WI38 (cell line): ENCODE results near the gene TEAD2.

Experiments
- H3K4me3 ChIP-seq: 2 replicates; pipeline ENCODE4 v1.5.1; 2011; ENCODE audit warnings: low read depth, mild to moderate bottlenecking, control low read depth, low read length
- TF ChIP-seq, protein P1 (sequence below): IDR thresholded peaks from 2 replicates; pipeline ENCODE4 v1.5.1; 2012; ENCODE audit warnings: low read depth, mild to moderate bottlenecking, control low read depth, low read length

The TEAD2 gene

DNA sequence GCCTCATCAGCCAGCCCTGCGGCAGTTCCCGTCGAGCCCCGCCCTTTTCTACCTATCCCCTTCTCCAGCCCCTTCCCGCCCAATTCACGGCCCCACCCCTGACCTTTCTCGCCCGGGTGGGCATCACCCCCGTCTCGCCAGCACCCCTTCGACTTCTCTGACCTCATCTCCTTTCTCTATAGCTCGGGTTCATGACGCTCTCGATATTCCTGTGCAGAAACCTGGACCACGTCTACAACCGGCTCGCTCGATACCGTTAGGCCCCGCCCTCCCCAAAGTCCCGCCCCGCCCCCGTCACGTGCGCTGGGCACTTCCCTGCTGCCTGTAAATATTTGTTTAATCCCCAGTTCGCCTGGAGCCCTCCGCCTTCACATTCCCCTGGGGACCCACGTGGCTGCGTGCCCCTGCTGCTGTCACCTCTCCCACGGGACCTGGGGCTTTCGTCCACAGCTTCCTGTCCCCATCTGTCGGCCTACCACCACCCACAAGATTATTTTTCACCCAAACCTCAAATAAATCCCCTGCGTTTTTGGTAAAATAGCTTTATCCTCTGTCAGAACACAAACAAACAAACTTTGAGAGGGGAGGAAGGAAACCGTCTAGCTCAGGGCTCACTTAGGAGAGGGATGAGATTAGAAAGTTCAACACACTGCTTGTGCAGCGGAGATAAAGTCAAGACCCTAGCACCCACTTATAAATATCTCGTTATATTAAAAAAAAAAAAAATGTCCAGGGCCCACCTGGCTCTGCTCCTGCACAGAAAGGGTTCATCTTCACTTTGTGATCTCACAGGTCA, 21.9 kb downstream of the TEAD2 start:
- no peak overlapping the region for H3K4me3 ChIP-seq
- TF ChIP-seq, protein P1, sequence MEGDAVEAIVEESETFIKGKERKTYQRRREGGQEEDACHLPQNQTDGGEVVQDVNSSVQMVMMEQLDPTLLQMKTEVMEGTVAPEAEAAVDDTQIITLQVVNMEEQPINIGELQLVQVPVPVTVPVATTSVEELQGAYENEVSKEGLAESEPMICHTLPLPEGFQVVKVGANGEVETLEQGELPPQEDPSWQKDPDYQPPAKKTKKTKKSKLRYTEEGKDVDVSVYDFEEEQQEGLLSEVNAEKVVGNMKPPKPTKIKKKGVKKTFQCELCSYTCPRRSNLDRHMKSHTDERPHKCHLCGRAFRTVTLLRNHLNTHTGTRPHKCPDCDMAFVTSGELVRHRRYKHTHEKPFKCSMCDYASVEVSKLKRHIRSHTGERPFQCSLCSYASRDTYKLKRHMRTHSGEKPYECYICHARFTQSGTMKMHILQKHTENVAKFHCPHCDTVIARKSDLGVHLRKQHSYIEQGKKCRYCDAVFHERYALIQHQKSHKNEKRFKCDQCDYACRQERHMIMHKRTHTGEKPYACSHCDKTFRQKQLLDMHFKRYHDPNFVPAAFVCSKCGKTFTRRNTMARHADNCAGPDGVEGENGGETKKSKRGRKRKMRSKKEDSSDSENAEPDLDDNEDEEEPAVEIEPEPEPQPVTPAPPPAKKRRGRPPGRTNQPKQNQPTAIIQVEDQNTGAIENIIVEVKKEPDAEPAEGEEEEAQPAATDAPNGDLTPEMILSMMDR, result no peak

- TF ChIP-seq, protein P1, result no peak
- H3K4me3 ChIP-seq, result no peak overlapping the region
Measured at GRCh38 chr19:49339301-49340068, 22.7 kb downstream of the TEAD2 start.

DNA sequence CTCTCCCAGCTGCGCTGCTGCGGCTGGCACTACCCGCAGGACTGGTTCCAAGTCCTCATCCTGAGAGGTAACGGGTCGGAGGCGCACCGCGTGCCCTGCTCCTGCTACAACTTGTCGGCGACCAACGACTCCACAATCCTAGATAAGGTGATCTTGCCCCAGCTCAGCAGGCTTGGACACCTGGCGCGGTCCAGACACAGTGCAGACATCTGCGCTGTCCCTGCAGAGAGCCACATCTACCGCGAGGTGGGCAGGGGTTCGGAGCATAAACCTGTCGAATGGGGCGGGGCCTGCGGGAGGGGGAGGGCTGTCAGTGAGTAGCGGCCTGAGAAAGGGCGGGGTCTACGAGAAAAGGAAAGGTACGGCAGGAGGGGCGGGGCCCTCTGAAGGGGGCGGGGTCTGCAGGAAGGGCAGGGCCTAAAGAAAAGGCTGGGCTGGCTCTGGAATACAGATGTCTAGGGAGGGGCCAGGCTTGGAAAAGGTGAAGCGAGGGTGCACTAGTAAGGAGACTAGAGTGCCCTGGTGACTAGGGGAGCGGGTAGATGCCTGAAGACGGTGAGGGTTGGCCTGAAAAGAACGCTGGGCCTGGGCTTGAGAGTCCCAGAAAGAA, 23.4 kb downstream of the TEAD2 start:
- TF ChIP-seq, protein P1, result no peak
- no peak overlapping the region for H3K4me3 ChIP-seq

DNA sequence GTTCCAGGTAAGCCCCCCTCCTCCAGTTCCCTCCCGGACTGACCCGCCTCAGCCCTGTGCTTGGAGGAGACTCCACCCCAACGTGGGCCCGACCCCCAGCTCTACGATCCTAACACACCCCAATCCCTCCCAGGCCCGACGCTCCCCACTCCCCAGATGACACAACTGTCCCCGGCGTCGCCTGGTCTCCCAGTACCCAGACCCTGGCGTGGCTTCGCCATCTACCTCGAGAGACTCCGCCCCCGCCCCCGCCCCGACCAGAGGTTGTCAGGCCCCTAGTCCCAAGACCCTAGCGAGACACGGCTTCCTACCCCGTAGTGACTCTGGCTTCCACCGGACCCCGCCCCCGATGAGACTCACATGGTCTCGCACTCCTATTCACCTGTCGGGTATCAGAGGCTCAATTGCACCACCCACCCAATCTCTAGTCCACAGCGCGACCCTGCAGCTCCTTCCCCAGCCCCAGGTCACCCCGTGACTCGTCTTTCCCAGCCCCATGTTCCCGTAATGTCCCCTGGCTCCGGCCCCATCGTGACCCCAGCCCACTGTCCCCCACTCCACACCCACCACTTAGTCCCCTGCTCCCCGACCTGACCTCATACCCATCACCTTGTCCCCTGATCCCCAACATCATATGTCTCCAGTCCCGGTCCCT, 24.1 kb downstream of the TEAD2 start:
- no peak overlapping the region for H3K4me3 ChIP-seq
- TF ChIP-seq, protein P1, result no peak

GRCh38 chr19:49337267-49338022, 24.8 kb downstream of the TEAD2 start:
- TF ChIP-seq, protein P1, result no peak
- no peak overlapping the region for H3K4me3 ChIP-seq

DNA sequence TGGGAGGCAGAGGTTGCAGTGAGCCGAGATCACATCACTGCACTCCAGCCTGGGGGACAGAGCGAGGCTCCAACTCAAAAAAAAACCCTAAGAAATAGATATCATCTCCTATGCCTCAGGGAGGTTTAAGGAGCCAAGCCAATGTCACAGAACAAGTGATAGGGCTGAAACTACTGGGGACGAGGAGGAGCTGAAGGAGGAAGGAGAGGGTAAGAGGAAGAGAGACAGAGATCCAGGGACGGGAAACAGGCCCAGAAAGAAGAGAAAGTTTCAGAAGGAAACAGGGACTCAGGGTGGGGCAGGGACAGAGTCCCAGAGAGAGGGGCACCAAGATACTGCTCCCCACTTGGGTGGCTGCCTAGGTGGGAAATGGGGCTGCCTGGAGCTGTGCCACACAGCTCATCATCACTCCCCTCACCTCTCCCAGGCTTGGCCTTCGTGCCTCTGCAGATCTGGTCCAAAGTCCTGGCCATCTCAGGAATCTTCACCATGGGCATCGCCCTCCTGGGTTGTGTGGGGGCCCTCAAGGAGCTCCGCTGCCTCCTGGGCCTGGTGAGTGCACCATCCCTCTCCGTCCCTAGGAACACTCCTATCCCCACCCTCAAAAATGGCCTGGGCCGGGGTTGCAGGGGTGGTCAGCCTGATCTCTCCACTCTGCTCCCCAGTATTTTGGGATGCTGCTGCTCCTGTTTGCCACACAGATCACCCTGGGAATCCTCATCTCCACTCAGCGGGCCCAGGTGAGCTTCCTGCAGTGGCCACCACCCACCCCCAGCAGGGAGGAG, 25.5 kb downstream of the TEAD2 start:
- TF ChIP-seq, protein P1, result no peak
- no peak overlapping the region for H3K4me3 ChIP-seq
